Neutrophil (primary cell): Measurements from ENCODE around the gene KCNK6.

Experiments used
- H3K27ac ChIP-seq: fragments of 200-600 bp; sonication (generic); 2 replicates; pipeline ENCODE4 v1.5.1; 2016; ENCODE audit warnings: mild to moderate bottlenecking, moderate library complexity
- H3K27me3 ChIP-seq: fragments of 200-600 bp; sonication (generic); 2 replicates; pipeline ENCODE4 v1.6.0; 2016; ENCODE audit warnings: mild to moderate bottlenecking
- H3K36me3 ChIP-seq: fragments of 200-600 bp; sonication (generic); 2 replicates; pipeline ENCODE4 v1.5.1; 2017
- H3K4me1 ChIP-seq, 2 experiments: fragments of 200-600 bp in 1 of 2; sonication (generic) in 1 of 2; 1 replicate in 1 of 2; 2 replicates in 1 of 2; pipeline versions ENCODE4 v1.5.1 to v1.6.1; 2013 to 2016; ENCODE audit warnings: low read depth in 1 of 2, low read length in 1 of 2, mild to moderate bottlenecking in 1 of 2, moderate library complexity in 1 of 2; ENCODE audit not compliant: control insufficient read depth in 1 of 2, insufficient read depth in 1 of 2
- H3K4me3 ChIP-seq, 2 experiments: fragments of 200-600 bp in 1 of 2; sonication (generic) in 1 of 2; 1 replicate in 1 of 2; 2 replicates in 1 of 2; pipeline ENCODE4 v1.5.1; 2013 to 2016; ENCODE audit warnings: low read depth in 1 of 2, low read length in 1 of 2, mild to moderate bottlenecking in 1 of 2, moderate library complexity in 1 of 2
- H3K9me3 ChIP-seq: fragments of 200-600 bp; sonication (generic); 2 replicates; pipeline ENCODE4 v1.5.1; 2016
- CTCF ChIP-seq: fragments of 200-600 bp; sonication (generic); IDR thresholded peaks from 2 replicates; pipeline ENCODE4 v1.5.1; 2016; ENCODE audit warnings: antibody characterized with exemption

The KCNK6 gene

GRCh38 chr19:38307076-38307475 is 12.6 kb upstream of the KCNK6 start:
- no peak overlapping the region for H3K4me3 ChIP-seq

GRCh38 chr19:38307597-38307996 is 12.0 kb upstream of the KCNK6 start:
- H3K4me3 ChIP-seq = no peak overlapping the region
- no peak for TF ChIP-seq CTCF
- no peaks in the 10 kb centered on the region for H3K27me3 ChIP-seq
- H3K9me3 ChIP-seq = no peaks in the 10 kb centered on the region
- no peak overlapping the region for H3K27ac ChIP-seq
- peaks cover 3 to 5% of the 10 kb centered on the region in 2 experiments for H3K4me1 ChIP-seq
- peaks cover 60% of the 10 kb centered on the region for H3K36me3 ChIP-seq

More at GRCh38 chr19:38307076-38307475, 12.6 kb upstream of the KCNK6 start:
- no peaks in the 10 kb centered on the region for H3K4me1 ChIP-seq
- TF ChIP-seq CTCF = no peak
- H3K36me3 ChIP-seq = peaks cover 60% of the 10 kb centered on the region
- no peak overlapping the region for H3K27ac ChIP-seq
- no peaks in the 10 kb centered on the region for H3K27me3 ChIP-seq
- no peaks in the 10 kb centered on the region for H3K9me3 ChIP-seq

GRCh38 chr19:38308006-38308766 is 11.5 kb upstream of the KCNK6 start:
- TF ChIP-seq CTCF = no peak
- no peak overlapping the region for H3K4me3 ChIP-seq
- H3K4me1 ChIP-seq = peaks cover 8 to 11% of the 10 kb centered on the region in 2 experiments
- H3K27ac ChIP-seq = no peak overlapping the region
- no peaks in the 10 kb centered on the region for H3K27me3 ChIP-seq
- H3K36me3 ChIP-seq = peaks cover 60% of the 10 kb centered on the region
- H3K9me3 ChIP-seq = no peaks in the 10 kb centered on the region

- H3K27ac ChIP-seq = no peak overlapping the region
- no peak for TF ChIP-seq CTCF
- H3K27me3 ChIP-seq = no peaks in the 10 kb centered on the region
- no peaks in the 10 kb centered on the region for H3K9me3 ChIP-seq
- no peak overlapping the region for H3K4me3 ChIP-seq
- H3K36me3 ChIP-seq = peaks cover 53% of the 10 kb centered on the region
- peaks cover 8 to 15% of the 10 kb centered on the region in 2 experiments for H3K4me1 ChIP-seq
Measured at GRCh38 chr19:38308926-38309614, 10.6 kb upstream of the KCNK6 start.

GRCh38 chr19:38309615-38310278 is 9.9 kb upstream of the KCNK6 start:
- TF ChIP-seq CTCF = no peak
- no peaks in the 10 kb centered on the region for H3K27me3 ChIP-seq
- peaks cover 46% of the 10 kb centered on the region for H3K36me3 ChIP-seq
- no peaks in the 10 kb centered on the region for H3K9me3 ChIP-seq
- no peak overlapping the region for H3K4me3 ChIP-seq
- no peak overlapping the region for H3K27ac ChIP-seq
- peaks cover 8 to 16% of the 10 kb centered on the region in 2 experiments for H3K4me1 ChIP-seq
